Retina (tissue), 1 donor: ENCODE measurements around the gene P4HA2.
"Not testable (repeated sequence)": the region's sequence is repeated elsewhere in the genome, so short reads cannot be mapped to it uniquely, and the experiment has no call there.

Experiments
- DNase-seq: peaks from one replicate; pipeline ENCODE4 v3.0.0-alpha.2; 2016

P4HA2 gene

DNA sequence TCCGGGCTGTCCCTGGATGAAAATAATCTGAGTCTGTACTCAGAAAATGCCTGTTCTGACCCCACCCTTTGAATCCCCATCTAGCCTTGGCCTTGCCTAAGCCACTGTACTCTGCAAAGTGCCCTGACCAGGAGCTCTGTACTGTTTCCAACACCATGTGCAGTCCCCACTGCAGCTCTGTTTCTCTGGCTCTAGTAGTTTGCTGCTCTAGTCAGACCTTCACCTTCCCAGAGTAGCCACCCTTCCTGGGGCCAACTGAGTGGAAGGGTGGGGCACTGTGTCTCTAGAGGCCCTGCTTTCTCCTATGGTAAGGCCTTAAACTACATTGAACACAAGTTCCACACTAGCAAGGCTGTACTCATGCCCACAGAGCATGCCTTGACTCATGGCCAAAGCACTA is 31.9 kb downstream of the P4HA2 start:
- DNase-seq: no peak

DNA sequence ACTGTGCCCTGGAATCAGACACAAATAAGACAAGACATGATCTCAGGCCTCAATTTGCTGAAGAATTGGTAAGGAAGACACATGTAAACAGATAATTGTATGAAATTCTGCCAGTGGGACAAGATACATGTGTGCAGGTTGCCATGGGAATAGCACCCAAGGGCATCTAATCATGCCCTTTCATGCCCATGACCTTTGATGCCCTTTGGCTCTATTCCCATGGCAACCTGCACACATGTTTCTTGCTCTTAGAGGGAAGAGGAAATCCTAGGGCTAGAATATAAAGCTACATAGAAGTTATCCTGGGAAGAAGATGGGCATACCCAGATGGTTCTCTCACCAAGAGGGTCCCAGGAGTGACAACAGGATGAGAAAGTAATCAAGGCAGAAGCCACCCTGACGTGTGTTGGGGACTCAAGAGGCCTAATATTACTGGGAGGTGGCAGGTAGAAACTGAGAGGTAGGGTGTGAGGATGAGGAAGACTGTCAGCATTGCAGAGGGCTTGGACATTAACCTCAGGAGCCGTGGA is 34.4 kb downstream of the P4HA2 start:
- DNase-seq: no peak

DNA sequence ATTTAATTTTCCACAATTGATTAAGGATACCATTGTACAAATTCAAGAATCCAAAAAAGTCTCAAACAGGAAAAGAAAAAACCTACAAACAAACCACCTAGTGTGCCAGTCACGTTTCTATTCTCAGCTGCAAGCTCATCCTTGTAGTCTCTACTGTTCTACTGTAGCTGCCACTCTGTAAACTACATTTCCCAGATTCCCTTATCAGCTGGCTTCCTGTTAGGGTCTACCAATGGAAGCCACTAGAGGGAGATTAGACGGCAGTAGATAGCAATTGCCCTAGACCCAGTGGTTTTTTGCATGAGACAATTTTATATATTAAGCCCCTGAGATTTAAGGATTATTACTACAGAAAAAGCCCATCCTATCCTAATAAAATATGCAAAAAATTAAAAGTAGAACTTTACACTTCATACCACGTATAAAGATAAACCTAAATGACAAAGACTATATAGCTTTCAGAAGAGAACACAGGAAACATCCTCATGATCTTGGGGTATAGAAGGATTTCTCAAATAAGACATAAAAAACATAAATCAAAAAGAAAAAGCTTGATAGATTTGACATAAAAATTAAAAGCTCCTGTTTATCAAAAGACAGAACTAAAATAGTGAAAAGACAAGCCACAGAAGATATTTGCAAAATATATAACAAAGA is 37.4 kb downstream of the P4HA2 start:
- DNase-seq: peak; percentile 49

DNA sequence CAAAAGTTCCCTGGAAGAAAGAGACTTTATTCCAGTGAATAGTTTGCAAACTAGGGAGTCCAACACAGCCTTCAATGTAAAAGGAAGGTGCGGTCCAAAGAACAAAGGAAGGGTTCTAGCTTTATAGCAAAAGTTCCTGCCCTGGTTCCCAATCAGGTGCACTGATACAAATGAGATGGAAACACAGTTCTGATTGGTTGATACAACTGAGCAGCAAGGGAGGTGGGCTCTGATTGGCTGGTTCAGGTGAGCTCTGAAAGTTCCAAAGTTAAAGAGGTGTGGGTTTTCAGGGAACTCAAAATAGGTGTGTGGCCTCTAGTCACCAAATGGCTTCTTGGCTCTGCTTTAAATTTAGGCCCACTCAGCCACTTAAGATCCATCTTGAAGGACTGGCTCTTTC is 43.1 kb downstream of the P4HA2 start:
- DNase-seq: no peak

DNA sequence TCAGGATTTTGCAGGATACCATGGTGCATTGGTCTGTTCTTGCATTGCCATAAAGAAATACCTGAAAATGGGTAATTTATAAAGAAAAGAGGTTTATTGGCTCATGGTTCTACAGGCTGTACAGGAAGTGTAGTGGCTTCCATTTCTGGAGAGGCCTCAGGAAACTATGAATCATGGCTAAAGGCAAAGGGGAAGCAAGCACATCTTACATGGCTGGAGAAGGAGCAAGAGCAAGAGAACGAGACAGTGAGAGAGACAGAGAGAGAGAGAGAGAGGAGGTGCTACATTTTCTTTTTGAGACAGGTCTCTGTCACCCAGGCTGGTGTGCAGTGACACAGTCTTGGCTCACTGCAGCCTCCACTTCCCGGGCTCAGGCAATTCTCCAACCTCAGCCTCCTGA is 43.9 kb downstream of the P4HA2 start:
- DNase-seq: no peak

DNA sequence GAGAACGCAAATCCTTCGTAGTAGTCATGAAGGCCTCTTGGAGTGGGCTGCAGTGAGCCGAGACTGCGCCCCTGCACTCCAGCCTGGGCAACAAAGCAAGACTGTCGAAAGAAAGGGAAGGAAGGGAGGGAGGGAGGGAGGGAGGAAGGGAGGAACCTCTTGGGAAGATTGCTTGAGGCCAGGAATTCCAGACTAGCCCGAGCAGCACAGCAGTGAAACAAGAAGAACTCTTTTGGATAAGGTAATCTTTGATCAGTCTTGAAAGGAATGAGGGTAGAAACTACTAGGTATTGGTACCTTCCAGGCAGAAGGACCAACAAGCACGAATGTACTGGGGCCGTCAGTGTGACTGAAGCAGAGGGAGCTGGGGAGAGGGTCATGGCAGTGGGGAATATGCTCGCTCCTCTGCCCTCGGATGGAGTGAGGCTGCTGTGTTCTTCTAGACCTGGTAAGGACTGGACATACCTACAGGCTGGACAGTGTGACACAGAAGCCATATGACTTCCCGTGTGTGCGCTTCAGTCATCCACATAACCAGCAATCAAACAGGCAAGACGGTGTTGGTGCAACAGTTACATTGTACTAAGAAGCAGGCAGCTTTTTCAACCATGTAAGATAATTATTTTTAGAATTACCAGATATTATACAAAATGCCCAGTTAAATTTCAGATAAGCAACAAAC is 45.2 kb downstream of the P4HA2 start:
- DNase-seq: no peak

DNA sequence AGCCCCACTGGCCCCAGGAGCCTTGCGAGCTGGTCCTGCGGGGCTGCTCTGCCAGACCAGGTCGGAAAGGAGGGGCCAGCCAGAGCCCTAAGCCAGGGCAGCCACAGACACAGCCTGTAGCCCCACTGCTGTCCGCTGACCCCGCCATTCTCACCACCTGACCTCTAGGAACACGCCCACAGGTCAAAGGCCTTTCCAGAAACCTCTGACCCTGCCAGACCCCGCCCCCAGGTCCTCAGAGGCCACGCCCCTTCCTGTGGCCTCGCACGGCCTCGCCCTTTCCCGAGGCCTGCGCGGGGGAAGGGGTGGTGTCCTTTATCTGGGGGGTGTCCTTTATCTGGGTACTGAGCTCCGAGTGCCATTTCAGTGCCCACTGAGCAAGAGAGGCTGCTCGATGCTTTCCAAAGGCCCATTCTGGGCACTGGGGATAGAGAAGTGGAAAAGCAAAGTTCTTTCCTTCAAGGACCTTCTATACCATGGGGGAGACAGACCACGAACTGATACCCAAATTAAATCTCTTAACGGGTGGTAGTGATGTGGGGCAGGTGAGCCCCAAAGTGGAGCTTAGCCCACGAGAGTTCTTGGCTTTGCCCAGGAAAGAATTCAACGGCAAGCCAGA is 46.5 kb downstream of the P4HA2 start:
- no peak for DNase-seq

DNA sequence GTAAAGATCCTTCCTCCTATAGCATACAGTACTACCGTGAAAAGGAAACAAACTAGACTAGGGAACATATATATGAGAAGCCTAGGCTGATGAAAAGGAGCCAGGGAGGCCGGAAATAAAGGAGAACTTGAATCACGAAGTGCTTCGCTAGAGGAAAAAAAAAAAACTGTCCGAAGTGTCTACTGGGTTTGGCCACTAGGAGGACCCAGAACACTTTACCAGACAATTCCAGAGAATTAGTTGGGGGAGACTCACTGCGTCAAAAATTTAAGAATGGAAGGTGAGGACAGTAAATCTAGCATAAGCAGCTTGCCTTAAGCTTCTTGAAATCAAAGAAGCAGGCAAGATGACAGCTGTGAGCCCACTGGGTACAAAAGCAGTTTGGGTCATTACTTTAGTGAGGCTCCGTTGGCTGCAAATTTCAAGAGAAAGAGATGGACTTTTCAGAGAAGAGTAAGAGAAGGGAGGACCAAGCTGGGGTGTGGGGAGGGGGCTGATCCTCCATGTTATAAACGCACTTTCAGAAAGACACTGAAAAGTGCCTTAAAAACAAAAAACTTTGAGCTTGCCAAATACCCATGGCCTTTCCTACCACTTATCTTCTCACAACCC is 47.4 kb downstream of the P4HA2 start:
- DNase-seq: peak; percentile 56

DNA sequence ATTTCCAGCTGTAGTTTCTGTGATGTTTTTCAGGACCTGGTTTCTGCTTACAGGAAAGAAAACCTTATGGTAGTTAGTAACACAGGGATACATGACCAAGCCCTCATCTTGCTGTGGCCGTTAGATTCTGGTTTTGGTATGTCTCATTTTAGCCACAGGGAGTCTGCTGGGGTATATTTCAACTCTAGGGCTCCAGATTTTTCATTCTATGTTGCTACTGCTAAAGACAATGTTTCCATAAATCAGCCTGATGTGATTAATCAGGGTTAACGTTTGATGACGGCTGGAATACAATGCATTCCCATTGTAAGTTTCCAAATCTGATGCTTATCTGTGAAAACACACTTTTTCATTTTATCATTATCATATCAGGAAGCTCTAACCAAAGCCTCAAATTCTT is 48.2 kb downstream of the P4HA2 start:
- DNase-seq: no peak

DNA sequence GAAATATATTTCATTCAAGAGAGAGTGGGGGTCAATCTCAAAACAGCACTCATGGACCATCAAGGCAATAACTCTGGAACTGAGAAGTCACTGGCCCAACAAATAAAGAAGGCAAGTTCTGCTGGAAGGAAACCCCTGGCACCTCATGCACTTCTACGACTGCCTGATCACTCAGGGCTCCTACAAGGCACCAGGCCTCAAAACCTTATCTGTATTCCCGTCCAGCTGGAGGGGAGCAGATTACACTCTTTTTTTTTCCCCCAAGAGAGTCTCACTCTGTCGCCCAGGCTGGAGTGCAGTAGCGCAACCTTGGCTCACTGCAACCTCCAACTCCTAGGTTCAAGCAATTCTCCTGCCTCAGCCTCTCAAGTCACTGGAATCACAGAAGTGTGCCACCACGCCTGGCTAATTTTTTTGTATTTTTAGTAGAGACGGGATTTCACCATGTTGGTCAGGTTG is 49.9 kb downstream of the P4HA2 start:
- DNase-seq: no peak

DNA sequence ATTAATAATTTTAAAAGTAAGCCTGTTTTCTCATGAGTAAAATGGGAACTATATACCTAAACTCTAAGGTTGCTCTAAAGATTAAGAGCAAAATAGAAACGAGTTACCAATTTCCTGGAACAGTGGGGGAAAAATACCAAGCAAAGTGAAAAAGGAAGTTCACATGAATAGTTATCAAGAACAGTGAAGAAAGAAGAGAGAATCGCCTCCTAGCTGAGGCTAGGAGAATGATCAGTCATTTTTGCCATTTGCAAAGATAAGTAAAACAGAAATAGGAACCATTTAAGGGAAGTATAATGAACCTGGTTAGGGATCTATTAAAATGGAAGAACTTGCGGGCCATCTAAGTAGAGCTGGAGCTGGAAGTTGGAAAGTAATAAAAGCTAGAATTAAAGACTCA is 50.7 kb downstream of the P4HA2 start:
- no peak for DNase-seq

DNA sequence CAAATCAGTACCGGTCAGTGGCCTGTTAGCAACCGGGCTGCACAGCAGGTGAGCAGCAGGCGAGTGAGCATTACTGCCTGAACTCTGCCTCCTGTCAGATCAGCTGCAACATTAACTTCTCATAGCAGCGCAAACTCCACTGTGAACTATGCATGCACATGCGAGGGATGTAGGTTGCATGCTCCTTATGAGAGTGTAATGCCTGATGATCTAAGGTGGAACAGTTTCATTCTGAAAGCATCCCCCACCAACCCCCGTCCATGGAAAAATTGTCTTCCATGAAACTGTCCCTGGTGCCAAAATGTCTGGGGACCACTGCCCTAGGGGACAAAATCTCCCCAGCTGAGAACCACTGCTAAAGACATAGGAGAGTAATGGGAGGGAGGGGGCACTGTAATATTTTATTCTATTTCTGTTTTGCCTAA is 51.1 kb downstream of the P4HA2 start:
- peak; percentile 47 for DNase-seq

DNA sequence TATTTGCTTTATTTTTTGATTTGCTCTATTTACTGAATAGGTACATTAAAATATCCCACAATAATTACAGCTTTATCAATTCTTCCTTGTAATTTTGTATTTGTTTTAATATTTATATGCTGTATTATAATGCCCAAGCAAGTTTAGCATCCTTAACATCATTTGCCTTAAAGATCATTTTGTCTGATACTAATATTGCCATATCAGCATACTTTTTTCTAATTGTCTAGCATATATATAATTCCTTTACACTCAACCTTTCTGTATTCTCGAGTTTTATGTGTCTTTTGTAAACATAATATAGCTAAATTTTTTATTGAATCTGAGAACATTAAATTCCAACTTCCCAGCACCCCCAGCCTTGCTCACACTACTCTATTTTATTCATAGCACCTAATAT is 64.7 kb downstream of the P4HA2 start:
- no peak for DNase-seq

DNA sequence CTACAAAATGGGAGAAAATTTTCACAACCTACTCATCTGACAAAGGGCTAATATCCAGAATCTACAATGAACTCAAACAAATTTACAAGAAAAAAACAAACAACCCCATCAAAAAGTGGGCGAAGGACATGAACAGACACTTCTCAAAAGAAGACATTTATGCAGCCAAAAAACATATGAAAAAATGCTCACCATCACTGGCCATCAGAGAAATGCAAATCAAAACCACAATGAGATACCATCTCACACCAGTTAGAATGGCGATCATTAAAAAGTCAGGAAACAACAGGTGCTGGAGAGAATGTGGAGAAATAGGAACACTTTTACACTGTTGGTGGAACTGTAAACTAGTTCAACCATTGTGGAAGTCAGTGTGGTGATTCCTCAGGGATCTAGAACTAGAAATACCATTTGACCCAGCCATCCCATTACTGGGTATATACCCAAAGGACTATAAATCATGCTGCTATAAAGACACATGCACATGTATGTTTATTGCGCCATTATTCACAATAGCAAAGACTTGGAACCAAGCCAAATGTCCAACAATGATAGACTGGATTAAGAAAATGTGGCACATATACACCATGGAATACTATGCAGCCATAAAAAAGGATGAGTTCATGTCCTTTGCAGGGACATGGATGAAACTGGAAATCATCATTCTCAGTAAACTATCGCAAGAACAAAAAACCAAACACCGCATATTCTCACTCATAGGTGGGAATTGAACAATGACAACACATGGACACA is 65.9 kb downstream of the P4HA2 start:
- DNase-seq: not testable (repeated sequence)

DNA sequence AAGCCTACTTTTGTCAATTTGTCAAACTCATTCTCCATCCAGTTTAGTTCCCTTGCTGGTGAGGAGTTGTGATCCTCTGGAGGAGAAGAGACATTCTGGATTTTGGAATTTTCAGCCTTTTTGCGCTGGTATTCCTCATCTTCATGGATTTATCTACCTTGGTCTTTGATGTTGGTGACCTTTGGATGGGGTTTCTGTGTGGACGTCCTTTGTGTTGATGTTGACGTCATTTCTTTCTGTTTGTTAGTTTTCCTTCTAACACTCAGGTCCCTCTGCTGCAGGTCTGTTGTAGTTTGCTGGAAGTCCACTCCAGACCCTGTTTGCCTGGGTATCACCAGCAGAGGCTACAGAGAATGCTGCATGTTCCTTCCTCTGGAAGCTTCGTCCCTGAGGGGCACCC is 71.2 kb downstream of the P4HA2 start:
- no peak for DNase-seq

DNA sequence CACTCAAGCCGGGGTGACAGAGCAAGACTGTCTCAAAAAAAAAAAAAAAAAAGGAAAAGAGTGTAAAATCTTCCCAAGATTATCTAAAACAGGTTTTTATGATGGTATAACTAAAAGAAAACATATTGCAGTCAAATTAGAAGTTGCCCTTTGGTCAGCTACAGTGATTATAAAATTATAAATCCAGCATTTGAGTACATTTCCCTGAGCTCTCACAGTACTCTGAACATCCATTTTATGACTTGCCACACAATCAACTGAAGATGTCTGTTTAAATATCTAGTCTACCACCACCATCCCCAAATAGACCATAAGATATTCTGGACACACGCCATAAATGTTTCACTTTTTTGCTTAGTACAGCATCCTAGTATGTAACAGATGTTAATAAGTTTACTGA is 77.1 kb downstream of the P4HA2 start:
- no peak for DNase-seq

DNA sequence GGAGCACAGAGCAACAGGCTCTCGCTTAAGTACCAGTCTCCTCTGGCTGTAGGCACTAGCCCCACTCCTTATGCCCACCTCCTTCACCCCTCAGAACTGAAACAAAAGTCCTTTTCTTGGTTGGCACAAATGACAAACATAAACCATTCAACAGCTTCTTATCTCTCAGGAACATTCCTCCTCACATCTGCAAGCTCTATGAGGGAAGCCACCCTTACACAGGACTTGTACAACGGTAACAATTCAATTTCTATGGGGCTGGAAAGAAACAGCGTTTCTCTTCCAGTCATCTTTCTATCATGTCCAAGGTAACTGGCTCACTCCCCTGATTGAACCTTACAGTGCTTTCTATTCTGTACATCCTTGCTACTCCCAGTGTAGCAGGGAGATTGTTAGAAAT is 80.0 kb downstream of the P4HA2 start:
- DNase-seq: no peak

DNA sequence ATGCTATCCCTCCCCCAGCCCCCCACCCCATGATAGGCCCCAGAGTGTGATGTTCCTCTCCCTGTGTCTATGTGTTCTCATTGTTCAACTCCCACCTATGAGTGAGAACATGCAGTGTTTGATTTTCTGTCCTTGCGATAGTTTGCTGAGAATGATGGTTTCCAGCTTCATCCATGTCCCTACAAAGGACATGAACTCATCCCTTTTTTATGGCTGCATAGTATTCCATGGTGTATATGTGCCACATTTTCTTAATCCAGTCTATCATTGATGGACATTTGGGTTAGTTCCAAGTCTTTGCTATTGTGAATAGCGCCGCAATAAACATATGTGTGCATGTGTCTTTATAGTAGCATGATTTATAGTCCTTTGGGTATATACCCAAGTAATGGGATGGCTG is 82.3 kb downstream of the P4HA2 start:
- DNase-seq: not testable (repeated sequence)

DNA sequence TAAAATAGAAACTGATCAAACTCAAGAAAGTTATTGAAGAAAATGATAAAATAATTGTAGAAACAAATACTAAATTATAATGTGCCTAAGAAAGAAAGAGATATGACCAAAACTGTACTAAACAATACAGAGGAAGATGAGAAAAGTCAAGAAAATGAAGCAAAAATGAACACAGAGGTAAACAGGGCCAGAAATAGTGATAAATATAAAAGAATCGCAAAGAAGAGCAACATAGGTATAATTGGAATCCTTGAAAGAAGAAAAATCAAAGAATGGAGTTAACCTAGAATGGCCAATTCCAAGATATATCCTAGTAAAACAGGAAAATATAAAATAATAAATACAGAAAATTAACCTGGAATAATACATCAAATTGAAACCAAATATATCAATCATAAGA is 84.5 kb downstream of the P4HA2 start:
- no peak for DNase-seq

DNA sequence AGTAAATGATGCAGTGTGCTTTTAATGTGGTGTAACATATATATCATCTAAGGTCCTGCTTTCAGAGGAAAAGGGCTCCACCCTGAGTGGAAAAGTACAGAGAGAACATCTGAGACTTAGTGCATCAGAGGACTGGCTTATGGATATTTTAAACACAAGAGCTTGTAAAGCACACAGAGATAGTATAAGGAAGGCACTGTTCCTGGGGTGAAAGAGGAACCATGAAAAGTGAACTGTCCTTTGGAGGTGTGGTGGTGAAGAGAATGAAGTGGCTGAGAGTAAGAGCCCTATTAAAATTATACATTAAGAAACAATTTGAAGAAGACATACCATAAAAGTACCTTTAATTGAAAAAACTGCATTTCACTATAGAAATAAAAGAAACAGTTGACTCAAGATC is 85.2 kb downstream of the P4HA2 start:
- DNase-seq: no peak
